NCI-H2171 (cell line): Measurements from ENCODE around the gene ZNG1A.
"Not testable (repeated sequence)": the region's sequence is repeated elsewhere in the genome, so short reads cannot be mapped to it uniquely, and the experiment has no call there.

Source experiments
- DNase-seq: peaks from one replicate; lab custom pipeline; 2025; lab: John Stamatoyannopoulos, UW

Gene ZNG1A

GRCh38 chr9:178140-178825 lies 573 bp downstream of the ZNG1A start:
- DNase-seq, result not testable (repeated sequence)

GRCh38 chr9:169757-170156 lies 9.1 kb downstream of the ZNG1A start:
- DNase-seq, result not testable (repeated sequence)

GRCh38 chr9:159871-160270 lies 19.0 kb downstream of the ZNG1A start:
- not testable (repeated sequence) for DNase-seq

- not testable (repeated sequence) for DNase-seq
These were observed 27.7 kb downstream of the ZNG1A start for GRCh38 chr9:151173-151572.

GRCh38 chr9:139880-140279 lies 39.0 kb downstream of the ZNG1A start:
- not testable (repeated sequence) for DNase-seq

- DNase-seq, result not testable (repeated sequence)
These were observed 60.8 kb downstream of the ZNG1A start, which contains the start of gene FOXD4 for GRCh38 chr9:117995-118467. Gene FOXD4 (minus strand): TSS chr9:118417. CDS start chr9:118119, 298 bp downstream.

- not testable (repeated sequence) for DNase-seq
These were observed 61.5 kb downstream of the ZNG1A start for GRCh38 chr9:117144-117994.

- not testable (repeated sequence) for DNase-seq
These were observed 62.4 kb downstream of the ZNG1A start for GRCh38 chr9:116239-117077.

- not testable (repeated sequence) for DNase-seq
These were observed 63.8 kb downstream of the ZNG1A start for GRCh38 chr9:115118-115451.

- not testable (repeated sequence) for DNase-seq
These were observed 64.4 kb downstream of the ZNG1A start for GRCh38 chr9:114267-115117.

- not testable (repeated sequence) for DNase-seq
These were observed 65.2 kb downstream of the ZNG1A start for GRCh38 chr9:113468-114266.

GRCh38 chr9:112589-113467 lies 66.0 kb downstream of the ZNG1A start:
- not testable (repeated sequence) for DNase-seq

- not testable (repeated sequence) for DNase-seq
These were observed 68.2 kb downstream of the ZNG1A start for GRCh38 chr9:110672-111071.

GRCh38 chr9:109540-109939 lies 69.3 kb downstream of the ZNG1A start:
- DNase-seq, result not testable (repeated sequence)

- DNase-seq, result not testable (repeated sequence)
These were observed 69.9 kb downstream of the ZNG1A start for GRCh38 chr9:108742-109495.

GRCh38 chr9:105991-106390 lies 72.9 kb downstream of the ZNG1A start:
- DNase-seq, result not testable (repeated sequence)

GRCh38 chr9:100430-100829 lies 78.4 kb downstream of the ZNG1A start:
- DNase-seq, result peak; percentile 30

- not testable (repeated sequence) for DNase-seq
These were observed 79.0 kb downstream of the ZNG1A start for GRCh38 chr9:99867-100266.
